GM21515 (cell line): ENCODE results near the gene PGAP6.
"Not testable (repeated sequence)": the region's sequence is repeated elsewhere in the genome, so short reads cannot be mapped to it uniquely, and the experiment has no call there.

Source experiments
- ATAC-seq: cut with Tn5 transposase; IDR thresholded peaks from one replicate; pipeline ENCODE4 v1.9.1; 2021; ENCODE audit not compliant: unreplicated experiment

The PGAP6 gene

DNA sequence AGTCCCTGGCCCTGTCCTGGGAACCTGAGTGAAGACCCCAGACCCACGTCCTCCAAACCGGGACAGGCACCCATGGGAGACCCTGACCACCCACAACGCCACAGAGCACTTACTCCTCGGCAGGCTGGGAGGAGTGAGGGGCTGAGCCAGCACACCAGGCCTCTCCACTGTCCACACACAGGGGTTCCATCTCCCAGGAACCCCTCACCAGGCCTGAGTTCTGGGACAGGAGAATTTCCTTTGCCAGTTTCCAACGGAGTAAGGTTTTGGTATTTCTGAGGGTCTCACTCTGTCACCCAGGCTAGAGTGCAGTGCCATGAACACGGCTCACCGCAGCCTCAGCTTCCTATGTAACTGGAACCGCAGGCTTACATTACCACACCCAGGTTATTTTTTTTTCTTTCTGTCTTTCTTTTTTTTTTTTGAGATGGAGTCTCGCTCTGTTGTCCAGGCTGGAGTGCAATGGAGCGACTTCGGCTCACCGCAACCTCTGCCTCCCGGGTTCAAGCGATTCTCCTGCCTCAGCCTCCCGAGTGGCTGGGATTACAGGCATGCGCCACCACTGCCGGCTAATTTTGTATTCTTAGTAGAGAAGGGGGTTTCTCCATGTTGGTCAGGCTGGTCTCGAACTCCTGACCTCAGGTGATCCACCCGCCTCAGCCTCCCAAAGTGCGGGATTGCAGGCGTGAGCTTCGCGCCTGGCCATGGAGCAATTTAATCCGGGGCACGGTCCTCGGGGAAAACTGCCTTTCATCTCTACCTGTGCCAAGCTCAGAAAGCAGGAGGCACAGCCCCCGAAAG, 1.6 kb downstream of the PGAP6 start:
- no peak for ATAC-seq

DNA sequence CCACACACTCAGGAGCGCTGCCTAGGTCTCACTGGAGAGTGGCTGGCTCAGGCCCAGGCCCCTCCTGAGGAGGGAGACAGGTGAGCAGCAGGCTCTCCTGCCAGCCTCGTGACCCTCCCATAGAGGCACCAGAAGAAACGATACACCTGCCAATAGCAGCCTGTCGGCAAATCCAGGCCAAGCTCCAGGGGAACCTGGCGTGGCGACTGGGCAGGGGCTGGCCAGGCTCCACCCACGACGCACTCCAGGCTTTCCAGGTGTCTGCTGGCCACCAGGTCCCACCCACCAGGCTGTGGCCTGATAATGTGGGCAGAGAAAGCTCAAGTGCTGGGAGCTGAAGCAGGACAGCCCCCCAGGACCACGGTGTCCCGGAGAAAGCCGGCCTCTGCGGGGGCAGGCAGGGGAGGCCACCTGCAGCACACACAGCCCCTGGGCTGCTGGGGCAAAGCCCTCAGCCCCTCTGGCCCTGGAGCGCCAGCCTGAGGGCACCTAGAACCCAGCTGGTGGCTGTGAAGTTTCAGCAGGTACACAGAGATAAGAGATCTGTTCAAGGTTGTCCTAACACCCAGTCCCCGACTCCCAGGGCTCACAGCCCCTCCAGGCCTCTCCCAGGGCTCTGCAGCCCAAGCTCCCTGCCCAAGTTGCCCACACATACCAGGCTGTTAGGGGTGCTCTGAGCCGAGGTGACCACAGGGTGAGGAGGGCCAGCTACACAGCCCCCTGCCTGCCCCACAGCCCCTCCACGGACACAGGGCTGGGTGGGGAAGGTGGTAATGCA, 2.4 kb downstream of the PGAP6 start:
- no peak for ATAC-seq

DNA sequence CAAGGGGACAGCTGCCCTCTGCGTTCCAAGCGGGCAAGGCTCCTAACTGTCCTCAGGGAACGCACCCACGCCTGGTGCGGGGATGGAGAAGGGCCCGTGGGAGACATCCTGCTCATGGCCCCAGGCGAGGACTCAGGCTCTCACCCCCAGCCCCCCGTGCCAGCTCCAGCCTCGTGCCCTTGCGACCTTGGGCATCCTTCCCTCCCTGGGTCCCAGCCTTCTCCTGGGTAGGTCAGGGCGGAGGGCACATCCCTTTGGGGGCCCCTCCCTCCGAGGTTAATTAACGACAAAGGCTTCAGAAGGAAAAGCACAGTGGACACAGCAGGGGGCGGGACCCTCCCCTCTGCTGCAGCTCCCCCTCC, 3.0 kb downstream of the PGAP6 start:
- no peak for ATAC-seq

DNA sequence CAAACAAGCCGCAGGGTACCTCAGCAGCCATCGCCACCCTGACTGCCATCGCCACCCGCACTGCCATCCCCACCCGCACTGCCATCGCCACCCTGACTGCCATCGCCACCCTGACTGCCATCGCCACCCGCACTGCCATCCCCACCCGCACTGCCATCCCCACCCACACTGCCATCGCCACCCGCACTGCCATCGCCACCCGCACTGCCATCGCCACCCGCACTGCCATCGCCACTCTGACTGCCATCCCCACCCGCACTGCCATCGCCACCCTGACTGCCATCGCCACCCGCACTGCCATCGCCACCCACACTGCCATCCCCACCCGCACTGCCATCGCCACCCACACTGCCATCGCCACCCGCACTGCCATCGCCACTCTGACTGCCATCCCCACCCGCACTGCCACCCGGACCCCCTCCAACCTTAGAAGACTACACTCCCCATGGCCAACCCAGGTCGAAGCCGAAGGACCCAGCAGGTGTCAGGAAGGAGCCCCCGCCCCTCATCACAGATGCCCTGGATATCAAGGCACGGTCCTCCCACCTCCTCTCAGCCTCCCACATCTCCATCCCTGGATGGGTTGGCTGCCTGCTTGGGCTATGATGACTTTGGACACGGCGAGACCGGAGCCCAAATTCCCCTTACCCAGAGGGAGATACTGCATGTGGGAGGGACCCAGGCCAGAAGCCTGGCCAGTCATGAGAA, 3.5 kb downstream of the PGAP6 start:
- not testable (repeated sequence) for ATAC-seq

DNA sequence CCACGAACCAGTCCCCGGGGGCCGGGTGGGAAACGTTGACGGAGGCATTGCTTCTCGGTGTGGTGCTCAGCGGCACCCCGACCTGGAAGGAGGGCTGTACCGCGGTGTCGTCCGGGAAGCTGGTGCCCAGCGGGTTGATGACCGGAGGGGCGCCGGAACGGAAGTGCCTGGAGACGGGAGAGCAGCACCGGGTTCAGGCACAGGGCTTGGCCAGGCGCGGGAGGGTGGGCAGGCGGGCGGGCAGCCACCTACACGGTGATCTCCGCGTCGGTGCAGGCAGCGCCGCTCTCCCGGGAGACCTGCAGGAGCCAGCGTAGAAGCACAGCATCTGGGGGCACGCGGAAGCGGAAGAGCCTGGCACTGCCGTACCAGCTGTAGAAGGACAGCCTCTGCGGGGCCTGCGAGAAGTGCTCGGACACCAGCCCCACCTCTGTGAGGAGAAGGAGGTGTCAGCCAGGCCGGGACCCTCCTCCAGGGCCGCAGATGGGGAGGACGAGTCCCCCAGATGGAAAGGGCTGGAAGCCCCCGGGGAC, 4.3 kb downstream of the PGAP6 start:
- no peak for ATAC-seq

DNA sequence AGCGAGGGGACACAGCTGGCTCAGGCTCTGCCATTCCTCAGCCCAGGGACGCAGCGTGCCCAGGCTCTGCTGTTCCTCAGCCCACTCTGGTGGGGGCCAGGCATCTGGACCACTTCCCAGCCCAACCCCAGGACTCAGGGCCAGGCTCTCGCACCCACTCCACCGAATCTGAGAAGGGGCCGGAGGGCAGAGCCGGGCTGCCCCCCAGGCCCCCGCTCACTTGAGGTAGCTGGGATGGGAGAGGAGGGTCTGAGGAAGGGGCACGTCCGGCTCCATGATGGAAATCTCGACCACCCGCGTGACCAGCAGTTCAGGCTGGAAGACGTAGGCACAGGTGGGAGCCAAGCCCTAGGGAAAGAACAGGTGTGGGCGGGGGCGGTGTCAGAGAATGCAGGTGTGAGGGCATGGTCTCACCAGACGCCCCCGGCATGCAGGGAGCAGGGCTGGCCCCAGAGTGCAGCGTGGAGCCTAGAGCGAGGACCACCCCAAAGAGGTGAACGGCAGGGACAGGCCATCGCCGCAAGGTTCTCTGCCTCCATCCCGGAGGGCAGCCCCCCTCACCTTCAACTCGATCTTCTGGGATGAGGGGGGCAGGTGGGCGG, 4.9 kb downstream of the PGAP6 start:
- ATAC-seq: no peak

DNA sequence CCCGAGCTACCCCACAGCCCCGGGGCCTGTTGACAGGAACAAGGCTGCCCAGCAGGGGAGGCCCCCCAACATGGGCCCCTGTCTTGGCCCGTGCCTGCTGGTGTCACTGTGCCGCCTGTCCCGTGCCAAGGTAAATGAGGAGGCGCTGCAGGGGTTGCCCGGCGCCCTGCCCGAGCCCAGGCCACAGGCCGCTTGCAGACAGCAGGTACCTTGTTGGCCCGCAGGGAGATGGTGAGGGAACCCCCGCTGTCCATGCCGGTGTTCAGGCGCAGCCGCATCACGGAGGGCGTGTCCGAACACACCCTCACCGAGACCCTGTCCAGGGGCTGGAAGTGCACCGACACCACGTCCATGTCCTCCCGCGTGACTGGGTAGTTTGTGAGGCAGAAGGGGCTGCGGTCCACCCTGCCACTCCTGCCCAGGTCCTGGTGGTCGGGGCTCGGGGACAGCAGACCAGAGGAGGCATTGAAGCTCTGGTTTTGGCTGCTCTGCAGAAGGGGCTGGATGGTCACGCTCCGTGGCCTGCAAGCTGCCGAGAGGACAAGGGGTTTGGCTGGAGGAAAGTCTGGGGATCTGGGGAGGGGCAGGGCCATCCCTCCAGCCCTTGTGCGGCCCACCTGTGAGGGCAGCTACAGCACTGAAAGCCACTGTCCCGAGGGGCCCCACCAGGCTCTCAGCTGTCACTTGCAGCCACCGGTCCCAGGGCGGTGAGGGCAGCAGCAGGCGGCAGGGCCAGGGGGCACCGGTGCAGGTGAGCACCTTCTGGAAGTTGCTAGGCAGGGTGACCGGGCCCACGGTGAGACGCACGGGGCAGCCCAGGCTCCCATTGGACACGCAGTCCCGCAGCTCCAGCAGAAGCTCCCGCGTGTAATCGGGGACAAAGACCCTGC, 5.6 kb downstream of the PGAP6 start:
- no peak for ATAC-seq

DNA sequence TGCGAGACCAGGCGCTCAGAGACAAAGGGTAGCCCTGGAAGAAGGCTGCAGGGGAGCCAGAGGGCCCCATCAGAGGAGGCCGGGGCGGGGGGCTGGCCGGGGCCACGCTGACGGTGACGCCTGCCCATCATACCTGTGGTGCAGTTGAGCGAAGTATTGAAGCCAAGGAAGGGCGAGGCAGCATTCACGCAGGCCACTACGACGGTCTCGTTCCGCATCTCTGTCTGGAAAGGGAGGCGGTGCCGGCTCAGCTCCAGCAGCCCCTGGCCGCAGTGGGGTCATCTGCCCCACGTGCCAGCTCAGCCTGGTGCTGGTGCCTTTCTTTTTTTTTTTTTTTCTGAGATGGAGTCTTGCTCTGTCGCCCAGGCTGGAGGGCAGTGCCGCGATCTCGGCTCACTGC, 6.6 kb downstream of the PGAP6 start:
- ATAC-seq: no peak

DNA sequence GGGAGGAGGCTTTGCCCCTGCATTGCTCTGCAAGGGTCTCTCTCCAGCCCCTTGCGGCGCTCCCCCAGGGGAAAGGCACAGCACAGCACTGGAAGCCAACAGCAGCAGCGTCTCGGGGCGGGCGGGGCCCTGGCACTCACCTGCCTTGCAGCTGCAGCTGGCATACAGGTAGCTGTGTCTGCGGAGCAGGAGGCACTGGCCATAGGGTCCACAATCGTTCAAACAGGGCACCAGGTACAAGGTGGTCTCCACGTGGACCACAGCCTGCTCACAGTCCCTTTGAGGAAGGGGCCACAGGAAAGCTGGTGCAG, 7.2 kb downstream of the PGAP6 start:
- no peak for ATAC-seq

DNA sequence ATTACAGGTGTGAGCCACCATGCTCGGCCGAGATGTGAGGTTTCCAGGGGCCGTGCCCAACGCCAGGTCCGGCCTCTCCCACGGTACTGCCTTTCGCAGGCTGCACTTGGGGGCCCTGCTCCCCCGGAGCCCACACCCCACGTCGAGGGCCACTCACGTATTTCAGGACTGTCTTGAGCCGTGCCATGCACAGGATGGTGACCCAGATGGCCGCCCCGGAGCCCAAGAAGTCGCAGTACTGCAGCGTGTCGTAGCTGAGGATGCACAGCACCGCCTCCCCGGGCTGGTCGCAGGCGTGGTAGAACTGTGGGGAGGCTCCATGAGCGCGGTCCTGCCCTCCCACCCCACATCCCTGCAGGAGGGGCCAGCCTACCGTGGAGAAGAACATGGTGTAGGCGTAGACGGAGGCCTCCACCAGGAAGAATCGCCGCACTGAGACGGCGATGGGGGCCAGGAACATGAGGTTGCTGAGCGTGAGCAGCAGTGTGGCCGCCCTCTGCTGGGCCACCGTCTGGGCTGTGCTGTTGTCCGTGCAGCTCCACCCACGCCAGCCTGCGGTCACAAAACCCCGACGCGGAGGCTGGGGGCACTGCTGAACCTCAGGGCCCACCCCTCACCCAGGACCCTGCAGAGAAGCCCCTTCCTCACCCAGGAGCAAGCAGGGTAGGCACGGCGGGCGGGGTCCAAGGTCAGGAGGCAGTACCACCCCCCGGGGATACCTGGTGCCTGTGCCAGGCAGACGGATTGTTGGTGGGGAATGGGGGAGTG, 7.7 kb downstream of the PGAP6 start:
- ATAC-seq: no peak

DNA sequence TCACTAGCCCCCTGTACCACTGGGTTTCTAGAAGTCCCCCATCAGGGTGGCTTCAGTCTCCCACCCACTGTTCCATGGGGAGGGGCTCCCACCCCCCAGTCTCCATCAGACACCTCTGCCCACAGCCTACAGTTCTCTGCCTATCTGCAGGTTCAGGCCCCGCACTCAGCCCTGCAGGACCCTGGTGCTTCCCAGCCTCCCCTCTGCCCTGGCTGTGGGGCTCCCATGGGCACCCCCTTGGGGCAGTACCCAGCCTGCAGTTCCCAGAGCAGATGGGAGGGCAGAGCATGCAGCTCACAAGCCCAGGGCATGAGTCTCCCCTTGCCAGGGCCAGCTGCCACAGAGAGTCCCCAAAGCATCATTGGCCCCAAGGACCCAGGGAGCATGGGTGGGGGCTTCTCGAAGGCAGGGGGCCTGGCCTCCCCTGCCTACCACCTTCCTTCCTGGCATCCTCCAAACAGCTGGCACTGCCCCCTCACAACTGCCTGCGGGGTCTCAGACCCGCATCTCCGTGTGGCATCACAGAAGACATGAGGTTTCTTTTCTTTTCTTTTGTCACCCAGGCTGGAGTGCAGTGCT, 8.7 kb downstream of the PGAP6 start:
- no peak for ATAC-seq

DNA sequence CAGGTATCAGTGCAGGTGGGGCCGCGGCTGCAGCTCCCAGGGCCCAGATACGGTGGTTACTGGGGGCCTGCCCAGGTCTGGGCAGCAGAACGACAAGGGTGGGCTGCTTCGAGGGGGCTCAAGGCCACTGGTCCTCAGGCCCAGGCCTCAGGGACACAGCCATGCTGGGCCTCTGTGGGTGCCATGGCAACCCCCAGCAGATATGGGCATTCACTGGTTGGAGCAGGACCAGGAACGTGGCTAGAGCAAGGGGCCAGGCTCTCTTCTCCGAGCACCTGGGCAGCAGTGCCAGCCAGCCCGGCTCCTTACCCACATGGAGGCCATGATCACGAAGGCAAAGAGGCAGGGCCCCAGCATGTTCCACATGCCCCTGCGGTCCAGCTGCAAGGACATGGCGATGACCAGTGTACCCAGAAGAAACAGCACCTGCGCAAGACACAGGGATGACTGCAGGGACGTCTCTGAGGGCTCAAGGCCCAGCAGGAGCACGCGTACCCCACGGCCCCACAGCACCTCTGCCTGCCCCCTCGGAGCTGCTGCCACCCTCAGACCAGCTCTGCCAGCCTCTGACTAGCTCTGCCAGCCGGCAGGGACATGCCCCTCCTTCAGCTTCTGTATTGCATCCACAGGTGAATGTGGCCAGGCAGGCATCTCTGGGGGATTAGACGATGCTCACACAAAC, 9.3 kb downstream of the PGAP6 start:
- ATAC-seq: no peak

DNA sequence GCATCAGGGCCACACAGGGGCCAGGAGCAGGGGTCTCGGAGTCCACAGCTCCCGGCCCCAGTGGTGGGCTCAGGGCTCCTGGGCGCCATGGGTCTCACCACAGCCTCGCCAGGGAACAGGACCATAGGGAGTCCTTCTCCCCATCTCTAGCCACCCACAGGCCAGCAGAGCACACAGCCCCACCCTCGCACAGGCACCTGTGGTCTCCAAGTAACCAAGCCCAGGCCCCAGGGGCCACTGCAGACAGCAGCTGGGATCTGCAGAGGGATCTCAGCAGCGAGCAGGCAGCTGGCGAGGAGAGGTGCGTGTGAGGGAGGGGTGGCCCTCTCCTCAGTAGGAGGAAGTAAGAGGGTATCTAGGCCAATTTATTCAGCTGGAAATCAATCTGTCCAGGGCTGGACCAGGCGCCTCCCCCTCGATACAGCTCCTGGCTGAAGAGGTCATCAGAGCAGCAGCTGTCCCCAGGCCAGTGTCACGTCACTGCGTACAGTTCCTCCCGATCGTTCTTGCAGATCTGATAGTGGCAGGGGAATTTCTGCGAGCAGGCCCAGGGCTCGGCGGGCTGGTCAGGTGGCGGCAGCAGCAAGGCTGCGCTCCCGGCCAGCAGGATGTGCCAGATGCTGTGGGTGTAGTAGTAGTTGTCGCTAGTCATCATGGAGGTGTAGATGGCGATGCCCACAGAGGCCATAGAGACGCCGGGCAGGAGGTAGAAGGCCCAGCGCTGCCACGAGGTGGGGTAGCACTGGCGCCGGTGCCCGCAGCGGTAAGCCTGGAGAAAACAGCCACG, 10.1 kb downstream of the PGAP6 start:
- ATAC-seq: no peak

DNA sequence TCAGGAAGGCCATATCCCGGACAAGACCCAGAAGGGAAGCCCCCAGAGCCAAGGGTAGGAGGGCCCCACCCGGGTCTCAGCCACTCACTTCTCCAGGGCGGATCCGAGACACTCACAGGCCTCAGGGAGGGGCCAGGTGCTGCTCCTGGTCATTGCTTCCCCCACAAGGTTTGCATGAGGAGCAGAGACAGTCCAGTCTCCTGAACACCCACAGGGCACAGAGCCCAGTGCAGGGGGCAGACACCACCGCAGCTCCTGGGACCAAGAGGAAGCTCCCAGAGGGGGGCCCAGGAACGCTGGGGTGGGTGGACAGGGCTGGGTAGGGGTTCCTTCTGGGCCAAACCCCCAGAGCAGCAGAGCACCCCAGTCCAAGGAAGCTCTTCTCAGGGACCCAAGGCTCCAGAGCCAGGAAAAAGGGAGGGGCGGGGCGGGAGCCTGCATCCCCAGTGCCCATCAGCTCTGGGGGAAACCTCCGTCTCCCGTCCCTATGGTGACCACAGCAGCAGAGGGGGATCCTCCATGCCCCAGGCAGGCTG, 10.7 kb downstream of the PGAP6 start:
- no peak for ATAC-seq

DNA sequence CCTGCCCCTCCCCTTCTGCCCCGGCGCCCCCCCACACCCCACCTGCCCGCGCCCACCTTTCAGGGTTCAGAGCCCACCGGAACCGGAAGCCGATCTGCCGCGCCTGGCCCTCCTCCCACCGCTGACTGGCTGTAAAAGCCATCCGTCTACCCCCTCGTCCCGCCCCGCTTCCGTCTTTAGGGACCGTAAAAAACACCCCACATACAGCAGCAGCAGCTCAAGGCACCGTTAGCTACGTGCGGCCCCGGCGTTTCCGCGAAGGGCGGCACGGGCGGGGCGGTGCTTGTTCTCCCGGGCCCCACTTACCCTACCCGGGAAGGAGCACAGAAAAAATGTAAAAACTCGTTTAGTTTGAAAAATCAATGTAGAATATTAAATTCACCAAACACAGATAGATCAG, 11.3 kb downstream of the PGAP6 start, which contains the start of gene MRPL28:
Gene MRPL28, minus strand, starts transcription at position 96 of the 400 bp plus-strand sequence. CDS start 320 bp downstream, outside the sequence.
- peak; percentile 75 for ATAC-seq

DNA sequence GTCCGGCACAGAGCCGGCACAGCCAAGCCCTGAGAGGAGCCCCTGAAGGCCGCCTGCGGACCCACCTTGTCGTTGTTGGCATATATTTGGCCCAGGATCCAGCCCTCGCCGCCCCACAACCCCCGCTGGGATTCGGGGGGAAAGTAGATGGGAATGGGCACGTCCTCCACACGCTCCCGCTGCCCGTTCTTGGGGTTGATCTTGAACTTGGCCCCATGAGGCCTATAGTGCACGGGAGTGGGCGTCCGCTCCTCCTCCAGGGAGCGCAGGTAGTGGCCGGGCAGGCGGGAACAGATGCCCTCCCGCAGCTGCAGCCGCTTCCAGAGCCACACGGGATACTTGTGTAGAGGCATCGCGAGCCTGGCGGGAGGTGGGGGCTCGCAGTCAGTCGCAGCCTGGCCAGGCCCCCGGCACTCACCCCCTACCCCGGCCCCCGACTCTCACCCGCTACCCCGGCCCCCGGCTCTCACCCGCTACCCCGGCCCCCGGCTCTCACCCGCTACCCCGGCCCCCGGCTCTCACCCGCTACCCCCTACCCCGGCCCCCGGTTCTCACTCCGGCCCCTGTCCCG, 11.8 kb downstream of the PGAP6 start:
- no peak for ATAC-seq

DNA sequence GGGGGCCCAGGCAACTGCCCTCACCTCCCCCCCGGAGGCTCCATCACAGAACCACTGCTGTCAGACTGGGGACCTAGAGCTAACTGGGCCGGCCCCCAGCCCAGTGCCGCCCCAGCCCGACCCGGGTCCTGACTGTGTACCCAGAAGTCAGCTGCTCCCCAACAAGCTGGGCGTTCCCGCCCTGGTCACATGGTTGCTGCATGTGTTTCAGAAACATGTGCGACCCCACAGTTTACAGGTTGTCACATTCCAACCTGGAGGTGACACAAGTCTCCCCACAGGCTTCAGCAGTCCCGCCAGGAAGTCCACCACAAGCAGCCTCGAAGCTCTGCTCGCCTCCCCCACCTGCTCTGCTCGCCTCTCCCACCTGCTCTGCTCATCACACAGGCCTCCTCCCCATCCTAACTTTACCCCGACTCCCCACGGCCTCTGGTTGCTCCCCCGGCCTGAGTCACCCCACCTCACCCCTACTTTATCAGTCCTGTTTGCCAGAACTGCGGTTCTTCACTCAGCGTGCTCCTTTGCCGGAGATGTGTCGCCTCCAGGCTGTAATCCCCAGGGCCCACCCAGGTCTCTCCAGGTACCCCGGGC, 12.4 kb downstream of the PGAP6 start:
- no peak for ATAC-seq
